Mucosa of descending colon (tissue), 3 donors: ENCODE measurements around the gene CACNA1F. TPM values are rescaled to one million over a fixed set of nuclear protein-coding genes. Genes with fewer than 3 reads are reported as not detected.
A peak's percentile ranks its signal among the peaks of the same experiment; 100 is the strongest.

Experiments
- ATAC-seq: fragments of 200-7000 bp; cut with Tn5 transposase; one replicate; pipeline ENCODE4 v1.9.1; 2020; ENCODE audit warnings: mild to moderate bottlenecking, moderate library complexity
- DNase-seq, 3 donors: peaks; one replicate each; pipeline ENCODE4 v3.0.0-alpha.2; 2020
- H3K36me3 ChIP-seq: fragments of 200-600 bp; one replicate; pipeline ENCODE4 v1.8.0; 2021; ENCODE audit warnings: low read depth, mild to moderate bottlenecking
- H3K4me1 ChIP-seq: fragments of 200-600 bp; one replicate; pipeline ENCODE4 v1.8.0; 2021; ENCODE audit warnings: low read depth, mild to moderate bottlenecking
- H3K4me3 ChIP-seq: fragments of 200-600 bp; one replicate; pipeline ENCODE4 v1.8.0; 2021; ENCODE audit warnings: mild to moderate bottlenecking
- H3K9me3 ChIP-seq: fragments of 200-600 bp; one replicate; pipeline ENCODE4 v1.8.0; 2021; ENCODE audit warnings: mild to moderate bottlenecking
- CTCF ChIP-seq: fragments of 200-600 bp; IDR thresholded peaks from one replicate; pipeline ENCODE4 v1.8.0; 2022; ENCODE audit warnings: antibody characterized with exemption, mild to moderate bottlenecking
- intact Hi-C, 2 donors: fragments of 100-400 bp; cut with DNase I in 1 of 2; cut with micrococcal nuclease in 1 of 2; formaldehyde crosslinking; loops; one replicate each; pipeline versions ENCODE4 v1.11.0 to v1.11.1; 2022; cut with DNase I, micrococcal nuclease
- total RNA-seq, 3 donors: library from RNA; stranded (reverse); fragmentation: NEBNext Ultra II Directional in 2 of 3; extraction: Animal tissue kit (Norgen Biotek cat#: 25700) in 2 of 3; gene quantifications; one replicate each; pipeline versions ENCODE4 v1.2.1 to v1.2.4, GENCODE V29; 2021 to 2023
- donor health status: DM: no; HTN: no; CAD: no; lungs with moderate emphysema.
- donor health status: DM: no; HTN: no; CAD: no.
- donor health status: DM: no; HTN: yes; CAD: no.

CACNA1F gene
- total RNA-seq, 3 donors from 2014 or later, result 0.70 to 3.0 (median 1.7) TPM

- no peak for DNase-seq
- H3K4me3 ChIP-seq, result no peak overlapping the region
- ATAC-seq, result no peak
- no peak for TF ChIP-seq CTCF
- H3K36me3 ChIP-seq, result no peaks in the 10 kb centered on the region
- H3K4me1 ChIP-seq, result no peaks in the 10 kb centered on the region
- intact Hi-C loops, result no loop called here
- H3K9me3 ChIP-seq, result no peaks in the 10 kb centered on the region
Measured at GRCh38 chrX:49157194-49157593, 75.9 kb downstream of the CACNA1F start.

GRCh38 chrX:49155900-49156837, 77.0 kb downstream of the CACNA1F start:
- peak; percentile 95 for ATAC-seq
- intact Hi-C loops, result no loop called here
- Histone ChIP-seq H3K9me3 (no peaks in the 10 kb centered on the region), H3K4me3 (no peak overlapping the region), H3K4me1 (no peaks in the 10 kb centered on the region), H3K36me3 (no peaks in the 10 kb centered on the region)
- DNase-seq, result peak; percentile 90 to 95 (median 94)
- peak; percentile 65 for TF ChIP-seq CTCF

GRCh38 chrX:49155243-49155899, 77.8 kb downstream of the CACNA1F start:
- no peak overlapping the region for H3K4me3 ChIP-seq
- intact Hi-C loops, result no loop called here
- DNase-seq (peak in 1 of 3 donors; percentile 82), ATAC-seq (peak; percentile 67)
- H3K4me1 ChIP-seq, result no peaks in the 10 kb centered on the region
- no peaks in the 10 kb centered on the region for H3K36me3 ChIP-seq
- no peak for TF ChIP-seq CTCF
- H3K9me3 ChIP-seq, result no peaks in the 10 kb centered on the region

Other genes with a start within 250 kb of the CACNA1F start
- gene GRIPAP1, start 231.1 kb downstream of the CACNA1F start, total RNA-seq, result 10 to 100 TPM; 39.5 to 48.9 (median 47.5) TPM
- gene TFE3, start 190.0 kb downstream of the CACNA1F start, total RNA-seq, result 10 to 100 TPM; 26.6 to 46.6 (median 28.1) TPM
- gene CCDC120, start 174.3 kb downstream of the CACNA1F start, total RNA-seq, result 10 to 100 TPM; 11.6 to 16.7 (median 12.5) TPM
- 10 to 100 TPM in 1 of 3 donors, 1 to 10 TPM in 2; 3.9 to 18.7 (median 8.1) TPM for gene PRAF2, start 159.3 kb downstream of the CACNA1F start, total RNA-seq
- 10 to 100 TPM; 44.3 to 90.1 (median 52.6) TPM for gene WDR45, start 153.5 kb downstream of the CACNA1F start, total RNA-seq
- 10 to 100 TPM; 21.3 to 22.4 (median 22.1) TPM for gene GPKOW, start 109.6 kb downstream of the CACNA1F start, total RNA-seq
- gene MAGIX, start 70.6 kb downstream of the CACNA1F start, total RNA-seq, result 10 to 100 TPM in 2 of 3 donors, 1 to 10 TPM in 1; 9.5 to 16.8 (median 15.6) TPM
- 100 to 1,000 TPM in 2 of 3 donors, 10 to 100 TPM in 1; 96.1 to 152 (median 137) TPM for gene PLP2, start 61.4 kb downstream of the CACNA1F start, total RNA-seq
- 10 to 100 TPM; 12.5 to 15.6 (median 13.0) TPM for gene PRICKLE3, start 47.0 kb downstream of the CACNA1F start, total RNA-seq
- 10 to 100 TPM in 2 of 3 donors, 1 to 10 TPM in 1; 4.9 to 14.5 (median 12.2) TPM for gene SYP, start 33.1 kb downstream of the CACNA1F start, total RNA-seq
- gene CCDC22, start 2.1 kb upstream of the CACNA1F start, total RNA-seq, result 10 to 100 TPM; 14.3 to 15.9 (median 14.5) TPM
- under 1 TPM in 1 of 3 donors, not detected in 2; 0.72 TPM for gene FOXP3, start 31.4 kb upstream of the CACNA1F start, total RNA-seq
- gene PPP1R3F, start 36.5 kb upstream of the CACNA1F start, total RNA-seq, result 1 to 10 TPM; 2.3 to 8.3 (median 3.0) TPM
- not detected for gene GAGE10, start 70.3 kb upstream of the CACNA1F start, total RNA-seq
- not detected for gene GAGE12J, start 88.7 kb upstream of the CACNA1F start, total RNA-seq
- not detected for gene GAGE13, start 98.2 kb upstream of the CACNA1F start, total RNA-seq